Activated T-helper 1 cell treated with anti-CD3 and anti-CD28 coated beads, Interleukin-2, amount 50 U/mL, for 16 hours (primary cell): ENCODE data around the gene TOR4A.
"Not testable (repeated sequence)": the region's sequence is repeated elsewhere in the genome, so short reads cannot be mapped to it uniquely, and the experiment has no call there.

ENCODE experiments used
- DNase-seq, 2 donors: peaks; one replicate each; pipeline ENCODE4 v3.0.0-alpha.2; 2020; ENCODE audit warnings: low read depth in 1 of 2, low spot score in 1 of 2

Gene TOR4A

DNA sequence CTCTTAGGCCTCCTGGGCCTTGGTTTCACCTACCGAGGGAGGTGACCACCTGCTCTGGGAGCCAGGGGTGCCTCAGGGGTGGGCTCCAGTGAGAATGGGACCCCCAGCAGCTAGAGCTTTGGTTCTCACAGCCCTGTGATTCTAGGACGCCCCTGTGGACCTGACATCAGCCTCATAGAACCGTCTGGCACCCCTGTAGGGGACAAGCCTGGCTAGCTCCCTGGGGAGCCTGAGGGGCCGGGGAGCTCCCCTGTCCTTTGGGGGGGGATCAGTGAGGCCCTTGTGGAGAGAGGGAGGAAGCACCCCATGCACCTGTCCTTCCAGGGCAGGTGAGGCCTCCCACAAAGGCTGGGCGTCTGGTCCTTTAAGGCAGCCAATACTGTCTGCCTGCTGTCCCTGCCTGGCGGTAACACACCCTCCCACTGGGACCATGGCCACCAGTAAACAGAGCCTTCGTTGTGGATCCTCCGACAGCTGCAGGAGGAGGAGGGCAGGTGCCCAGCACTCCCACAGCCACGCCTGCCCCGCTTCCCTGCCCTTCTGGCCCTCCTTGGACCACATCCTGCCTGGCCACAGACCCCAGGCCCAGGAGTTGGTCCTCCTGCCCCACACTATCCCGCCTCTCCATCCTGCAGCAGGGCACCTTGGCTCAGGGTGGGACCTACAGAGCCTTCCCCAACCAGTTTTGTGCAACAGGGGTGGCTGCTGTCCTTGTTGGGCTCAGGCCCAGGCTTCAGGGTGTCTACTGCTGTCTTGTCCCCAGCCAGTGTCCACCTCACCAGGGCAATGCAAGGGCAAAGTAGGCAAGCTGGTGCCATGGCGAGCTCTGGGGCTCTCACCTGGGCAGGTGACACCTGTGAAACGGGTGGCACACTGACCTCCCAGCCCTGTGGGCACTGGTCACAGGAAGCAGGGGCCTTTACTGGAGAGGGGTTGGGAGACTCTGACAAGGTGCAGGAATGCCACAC, 39.5 kb upstream of the TOR4A start:
- DNase-seq: no peak

DNA sequence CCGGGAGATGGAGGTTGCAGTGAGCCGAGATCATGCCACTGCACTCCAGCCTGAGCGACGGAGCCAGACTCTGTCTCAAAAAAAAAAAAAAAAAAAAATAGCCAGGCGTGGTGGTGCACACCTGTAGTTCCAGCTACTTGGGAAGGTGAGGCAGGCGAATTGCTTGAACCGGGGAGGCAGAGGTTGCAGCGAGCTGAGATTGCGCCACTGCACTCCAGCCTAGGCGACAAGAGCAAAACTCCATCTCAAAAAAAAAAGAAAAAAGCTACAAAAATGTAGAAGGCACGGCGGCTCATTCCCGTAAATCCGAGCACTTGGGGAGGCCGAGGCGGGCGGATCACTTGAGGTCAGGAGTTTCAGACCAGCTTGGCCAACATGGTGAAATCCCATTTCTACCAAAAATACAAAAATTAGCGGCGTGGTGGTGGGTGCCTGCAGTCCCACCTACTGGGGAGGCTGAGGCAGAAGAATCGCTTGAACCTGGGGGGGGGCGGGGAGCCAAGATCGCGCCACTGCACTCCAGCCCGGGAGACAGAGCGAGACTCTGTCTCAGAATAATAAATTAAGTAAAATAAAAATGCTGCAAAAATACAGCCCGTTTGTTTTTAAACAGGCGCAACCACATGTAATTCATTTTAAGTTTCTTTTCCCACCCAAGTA, 37.9 kb upstream of the TOR4A start:
- not testable (repeated sequence) for DNase-seq

DNA sequence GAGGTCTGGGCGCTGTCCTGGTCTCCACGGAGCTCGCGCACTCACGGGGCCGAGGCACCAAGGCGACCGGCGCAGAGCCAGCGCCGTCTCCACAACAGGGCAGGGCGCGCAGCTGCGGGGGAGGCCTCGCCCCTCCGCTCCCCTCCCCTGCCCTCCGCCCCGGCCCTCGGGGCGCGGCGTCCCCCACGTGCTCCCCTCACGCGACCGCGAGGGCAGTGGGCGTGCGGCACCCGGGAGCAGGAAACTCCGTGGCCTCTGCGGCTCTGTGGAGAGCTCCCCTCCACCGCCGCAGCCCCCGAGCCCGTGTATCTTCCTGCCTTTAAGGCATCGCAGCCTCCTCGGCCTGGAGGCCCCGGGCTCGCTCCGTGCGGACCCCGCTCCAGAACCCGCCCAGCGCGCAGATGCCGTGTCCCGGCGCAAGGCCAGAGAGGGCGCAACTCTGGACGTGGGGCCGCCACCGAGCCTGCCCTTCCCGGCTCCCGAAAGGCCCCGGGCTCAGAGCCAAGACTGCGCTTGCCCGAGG, 37.1 kb upstream of the TOR4A start:
- DNase-seq: peak in 1 of 2 donors; percentile 62

DNA sequence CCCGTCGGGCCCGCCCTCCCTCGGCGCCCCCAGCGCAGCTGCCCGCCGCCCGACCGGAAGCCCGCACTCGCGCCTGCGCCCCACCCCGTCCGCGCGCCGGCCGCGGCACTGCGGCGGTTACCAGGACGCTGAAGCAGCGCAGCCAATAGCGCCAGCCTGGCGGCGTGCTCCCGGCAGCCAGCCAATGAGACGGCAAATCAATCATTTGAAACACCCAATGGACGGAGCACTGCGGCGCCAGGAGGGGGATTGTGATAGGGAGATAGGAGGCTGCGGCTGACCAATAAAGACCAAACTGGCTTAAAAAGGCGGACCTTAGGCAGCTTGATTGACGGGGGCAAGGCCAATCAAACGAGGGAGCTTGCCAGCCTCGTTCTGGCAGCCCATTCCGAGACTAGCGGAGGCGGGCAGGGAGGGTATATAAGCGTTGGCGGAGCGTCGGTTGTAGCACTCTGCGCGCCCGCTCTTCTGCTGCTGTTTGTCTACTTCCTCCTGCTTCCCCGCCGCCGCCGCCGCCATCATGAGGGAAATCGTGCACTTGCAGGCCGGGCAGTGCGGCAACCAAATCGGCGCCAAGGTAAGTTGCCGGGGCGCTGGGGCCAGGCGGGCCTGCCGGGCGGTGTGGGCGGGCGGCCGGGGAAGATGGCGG, 36.6 kb upstream of the TOR4A start, which contains the start of gene TUBB4B:
Gene TUBB4B, plus strand, starts transcription at position 447 of the 649 bp plus-strand sequence. Its CDS starts 74 bp downstream, at position 521.
- peak; percentile 90 to 96 for DNase-seq

DNA sequence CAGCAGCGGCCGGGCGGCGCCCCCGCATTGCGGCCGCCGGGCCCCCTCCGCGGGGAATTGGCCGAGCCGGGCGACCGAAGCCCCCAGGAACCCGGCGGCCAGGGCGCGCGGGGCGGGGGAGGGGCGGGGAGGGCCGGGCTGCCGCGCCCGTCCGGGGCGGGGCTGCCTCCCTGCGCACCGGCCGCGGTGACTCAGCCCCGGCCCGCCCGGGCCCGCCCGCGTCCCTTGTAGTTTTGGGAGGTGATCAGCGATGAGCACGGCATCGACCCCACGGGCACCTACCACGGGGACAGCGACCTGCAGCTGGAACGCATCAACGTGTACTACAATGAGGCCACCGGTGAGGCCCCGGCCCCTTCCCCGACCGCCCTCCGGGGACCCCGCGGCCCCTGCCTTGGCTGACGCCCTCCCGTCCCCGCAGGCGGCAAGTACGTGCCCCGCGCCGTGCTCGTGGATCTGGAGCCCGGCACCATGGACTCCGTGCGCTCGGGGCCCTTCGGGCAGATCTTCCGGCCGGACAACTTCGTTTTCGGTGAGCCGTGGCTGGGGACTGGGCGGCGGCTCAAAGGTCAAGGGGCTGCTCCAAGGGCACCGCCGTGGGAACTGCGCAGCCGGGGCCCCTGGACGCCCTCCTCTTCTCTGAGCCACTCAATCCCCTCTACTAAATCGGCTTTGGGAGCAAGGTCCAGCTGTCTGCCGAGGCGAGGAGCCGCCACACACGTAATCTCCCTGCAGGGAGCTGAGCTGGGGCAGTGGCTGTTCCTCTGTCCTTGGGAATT, 35.8 kb upstream of the TOR4A start:
- DNase-seq: peak; percentile 55 to 64

DNA sequence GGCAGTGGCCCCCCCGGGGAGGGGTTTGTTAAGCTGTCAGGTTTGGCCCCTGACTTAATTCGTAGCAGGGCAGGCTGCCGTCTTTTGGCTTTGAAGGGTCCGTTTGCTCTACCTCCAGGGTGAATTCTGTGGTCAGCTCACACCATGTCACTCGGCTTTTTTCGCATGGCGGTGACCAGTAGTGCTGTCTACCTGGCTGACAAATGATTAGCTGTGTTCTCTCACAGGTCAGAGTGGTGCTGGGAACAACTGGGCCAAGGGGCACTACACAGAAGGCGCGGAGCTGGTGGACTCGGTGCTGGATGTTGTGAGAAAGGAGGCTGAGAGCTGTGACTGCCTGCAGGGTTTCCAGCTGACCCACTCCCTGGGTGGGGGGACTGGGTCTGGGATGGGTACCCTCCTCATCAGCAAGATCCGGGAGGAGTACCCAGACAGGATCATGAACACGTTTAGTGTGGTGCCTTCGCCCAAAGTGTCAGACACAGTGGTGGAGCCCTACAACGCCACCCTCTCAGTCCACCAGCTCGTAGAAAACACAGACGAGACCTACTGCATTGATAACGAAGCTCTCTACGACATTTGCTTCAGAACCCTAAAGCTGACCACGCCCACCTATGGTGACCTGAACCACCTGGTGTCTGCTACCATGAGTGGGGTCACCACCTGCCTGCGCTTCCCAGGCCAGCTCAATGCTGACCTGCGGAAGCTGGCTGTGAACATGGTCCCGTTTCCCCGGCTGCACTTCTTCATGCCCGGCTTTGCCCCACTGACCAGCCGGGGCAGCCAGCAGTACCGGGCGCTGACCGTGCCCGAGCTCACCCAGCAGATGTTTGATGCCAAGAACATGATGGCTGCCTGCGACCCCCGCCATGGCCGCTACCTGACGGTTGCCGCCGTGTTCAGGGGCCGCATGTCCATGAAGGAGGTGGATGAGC, 35.0 kb upstream of the TOR4A start:
- no peak for DNase-seq

DNA sequence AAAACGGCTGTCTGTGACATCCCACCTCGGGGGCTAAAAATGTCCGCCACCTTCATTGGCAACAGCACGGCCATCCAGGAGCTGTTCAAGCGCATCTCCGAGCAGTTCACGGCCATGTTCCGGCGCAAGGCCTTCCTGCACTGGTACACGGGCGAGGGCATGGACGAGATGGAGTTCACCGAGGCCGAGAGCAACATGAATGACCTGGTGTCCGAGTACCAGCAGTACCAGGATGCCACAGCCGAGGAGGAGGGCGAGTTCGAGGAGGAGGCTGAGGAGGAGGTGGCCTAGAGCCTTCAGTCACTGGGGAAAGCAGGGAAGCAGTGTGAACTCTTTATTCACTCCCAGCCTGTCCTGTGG, 34.3 kb upstream of the TOR4A start:
- not testable (repeated sequence) for DNase-seq

DNA sequence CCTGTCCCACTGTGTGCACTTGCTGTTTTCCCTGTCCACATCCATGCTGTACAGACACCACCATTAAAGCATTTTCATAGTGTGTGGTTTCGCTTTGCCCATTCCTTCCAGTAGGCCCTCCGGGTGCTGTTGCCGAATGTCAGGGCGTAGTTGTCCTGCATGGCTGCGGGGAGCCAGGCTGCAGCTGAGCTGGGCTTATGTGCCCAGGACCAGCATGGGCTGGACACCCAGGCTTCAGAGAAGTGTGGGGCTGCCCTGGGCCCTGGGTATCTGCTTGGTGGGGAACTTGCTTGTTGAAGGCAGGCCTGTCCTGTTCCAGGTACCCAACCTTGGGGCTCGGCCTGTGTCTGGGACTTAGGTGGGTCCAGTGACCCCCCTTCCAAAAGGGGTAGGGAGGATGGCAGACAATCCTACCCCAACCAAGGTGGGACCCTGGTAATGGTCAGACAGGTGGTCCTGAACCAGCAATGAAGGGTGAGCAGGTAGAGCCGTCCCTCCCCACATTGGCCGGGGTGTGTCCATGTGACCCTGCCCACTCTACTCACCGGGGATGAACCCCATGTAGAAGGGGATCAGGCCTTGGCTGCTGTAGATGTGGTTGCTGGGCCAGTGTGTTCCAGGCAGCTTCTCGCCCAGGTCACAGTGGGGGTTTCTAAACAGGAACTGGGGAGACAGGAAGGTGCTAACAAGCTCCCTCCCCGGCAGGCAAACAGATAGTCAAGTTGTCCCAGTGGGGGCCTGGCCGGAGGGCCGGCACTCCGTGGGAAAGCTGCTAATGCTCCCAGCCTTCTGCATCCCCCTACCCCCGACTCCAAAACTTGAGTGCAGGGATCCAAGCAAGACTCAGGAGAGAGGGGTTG, 33.7 kb upstream of the TOR4A start:
- DNase-seq: no peak

DNA sequence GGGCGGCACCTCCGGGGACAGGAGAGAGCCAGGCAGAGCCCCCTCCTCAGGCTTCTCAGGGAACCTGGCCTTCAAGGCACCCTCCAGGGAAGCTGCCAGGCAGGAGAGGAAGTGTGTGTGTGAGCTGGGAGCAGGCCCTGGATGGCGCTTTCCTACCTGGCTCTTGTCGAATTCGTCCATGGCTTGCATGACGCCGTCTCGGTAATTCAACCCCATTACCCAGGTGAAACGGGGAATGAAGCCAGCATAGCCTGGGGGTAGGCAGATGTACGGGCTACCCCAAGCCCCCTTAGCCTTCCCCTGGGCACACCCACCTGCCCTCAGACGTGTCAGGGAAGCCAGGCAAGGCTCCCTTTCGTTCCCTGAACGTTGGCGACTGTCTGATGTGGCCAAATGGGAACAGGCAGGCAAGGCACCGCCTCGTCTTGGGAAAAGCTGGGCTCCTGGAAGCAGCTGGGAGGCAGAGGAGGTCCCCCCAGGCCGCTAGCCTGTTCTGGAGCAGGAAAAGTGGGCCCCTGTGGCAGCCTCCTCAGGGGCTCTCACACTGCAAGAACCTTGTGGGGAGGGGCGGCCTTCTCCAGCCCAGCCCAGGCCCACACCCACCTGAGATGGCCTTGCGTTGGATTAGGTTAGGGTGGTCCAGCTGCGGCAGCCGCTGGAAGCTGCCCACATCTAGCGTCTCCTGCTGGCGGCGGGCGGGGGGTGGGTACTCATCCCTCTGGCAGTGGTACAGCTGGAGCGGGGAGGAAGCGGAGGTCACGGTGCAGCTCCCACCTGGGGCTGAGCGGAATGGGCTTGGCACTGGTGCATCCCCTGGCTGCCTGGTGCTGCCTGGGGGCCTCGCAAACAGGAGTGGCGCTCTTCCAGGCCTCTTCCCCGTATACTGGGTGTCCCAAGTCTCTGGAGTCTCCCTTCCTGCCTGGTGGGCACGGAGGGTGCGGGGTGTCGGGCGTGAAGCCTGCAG, 32.8 kb upstream of the TOR4A start:
- DNase-seq: no peak

DNA sequence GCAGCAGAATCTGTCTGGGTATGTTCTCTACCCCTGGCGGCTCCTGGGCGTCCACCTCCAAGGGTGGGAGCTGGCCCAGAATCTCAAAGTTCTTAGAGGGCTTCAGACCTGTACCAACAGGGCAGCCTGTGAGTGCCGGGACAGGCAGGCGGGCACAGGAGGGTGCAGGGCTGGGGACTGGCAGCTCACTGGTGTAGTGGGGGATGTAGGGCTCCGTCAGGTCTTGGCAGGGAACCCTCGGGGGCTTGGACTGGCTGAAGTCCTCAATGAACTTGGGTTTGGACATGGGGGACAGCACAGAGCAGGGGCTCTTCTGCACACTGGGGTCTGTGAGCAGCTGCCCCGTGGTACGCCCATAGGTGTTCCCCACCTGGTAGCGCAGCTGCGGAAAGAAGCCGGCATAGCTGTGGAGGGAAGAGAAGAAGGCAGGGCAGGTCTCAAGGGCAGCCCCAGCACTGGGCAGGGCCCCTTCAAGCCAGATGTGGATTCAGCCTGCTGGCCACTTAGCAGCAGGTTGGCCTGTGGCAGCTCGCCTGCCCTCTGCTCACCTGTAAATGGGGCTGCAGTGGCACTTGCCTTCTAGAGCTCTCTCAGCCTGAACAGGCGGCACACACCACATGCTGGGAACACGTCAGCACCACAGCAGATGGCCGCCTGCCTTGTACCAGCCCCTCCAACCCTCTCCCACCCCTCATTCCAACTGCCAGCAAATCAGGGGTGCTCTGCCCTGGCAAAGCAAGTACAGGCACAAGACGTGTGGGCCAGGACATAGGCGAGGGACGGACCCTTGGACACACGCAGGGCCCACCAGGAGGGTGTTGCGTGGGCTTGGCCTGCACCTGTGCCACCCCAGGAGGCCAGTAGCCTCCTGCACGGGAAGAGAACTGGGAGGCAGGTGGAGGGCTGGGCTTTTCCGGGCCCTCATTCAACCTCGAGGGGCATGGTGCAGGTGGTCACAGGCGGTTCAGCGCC, 31.8 kb upstream of the TOR4A start:
- DNase-seq: no peak

DNA sequence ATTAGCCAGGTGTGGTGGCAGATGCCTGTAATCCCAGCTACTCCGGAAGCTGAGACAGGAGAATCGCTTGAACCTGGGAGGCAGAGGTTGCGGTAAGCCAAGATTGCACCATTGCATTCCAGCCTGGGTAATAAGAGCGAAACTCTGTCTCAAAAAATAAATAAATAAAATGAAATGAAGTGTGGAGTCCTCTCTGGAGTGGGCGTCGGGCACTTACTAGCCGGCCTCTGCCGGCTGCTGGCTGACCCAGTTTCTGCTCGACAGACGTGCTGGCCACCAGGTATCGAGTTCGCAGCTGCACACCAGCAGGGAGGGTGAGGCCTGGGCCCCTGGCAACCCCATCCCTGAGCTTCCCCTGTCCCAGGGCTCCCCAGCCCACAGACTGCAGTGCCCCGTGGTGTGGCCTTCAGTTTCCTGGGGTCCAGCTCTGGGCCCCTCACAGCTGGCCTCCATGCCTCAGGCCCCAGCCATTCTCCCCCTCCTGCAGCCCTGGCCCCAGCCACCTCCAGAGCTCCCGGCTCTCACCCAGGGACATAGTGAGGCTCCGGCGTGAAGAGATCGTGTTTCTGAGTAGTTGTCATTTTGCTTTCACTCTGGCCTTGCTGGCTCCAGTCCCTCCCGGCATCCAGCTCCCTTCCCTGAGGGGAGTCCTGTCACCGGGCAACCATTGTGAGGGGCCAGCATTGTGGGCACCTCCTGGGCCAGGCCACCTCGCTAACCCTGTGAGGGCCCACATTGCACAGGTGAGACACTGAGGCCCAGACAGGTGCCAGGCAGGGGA, 30.2 kb upstream of the TOR4A start:
- DNase-seq: no peak

DNA sequence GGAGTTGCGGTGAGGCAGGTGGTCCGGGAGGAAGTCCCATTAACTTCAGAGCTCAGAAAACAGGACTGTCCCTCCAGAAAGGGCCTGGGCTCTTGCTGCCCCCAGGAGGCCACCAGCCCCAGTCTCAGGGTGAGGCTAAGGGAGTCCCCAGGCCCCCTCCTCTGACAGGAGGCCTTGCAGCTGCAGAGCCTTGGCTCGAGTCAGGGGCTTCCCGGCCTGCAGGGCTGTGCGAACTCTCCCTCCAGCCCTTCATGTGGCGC, 29.7 kb upstream of the TOR4A start:
- DNase-seq: no peak

DNA sequence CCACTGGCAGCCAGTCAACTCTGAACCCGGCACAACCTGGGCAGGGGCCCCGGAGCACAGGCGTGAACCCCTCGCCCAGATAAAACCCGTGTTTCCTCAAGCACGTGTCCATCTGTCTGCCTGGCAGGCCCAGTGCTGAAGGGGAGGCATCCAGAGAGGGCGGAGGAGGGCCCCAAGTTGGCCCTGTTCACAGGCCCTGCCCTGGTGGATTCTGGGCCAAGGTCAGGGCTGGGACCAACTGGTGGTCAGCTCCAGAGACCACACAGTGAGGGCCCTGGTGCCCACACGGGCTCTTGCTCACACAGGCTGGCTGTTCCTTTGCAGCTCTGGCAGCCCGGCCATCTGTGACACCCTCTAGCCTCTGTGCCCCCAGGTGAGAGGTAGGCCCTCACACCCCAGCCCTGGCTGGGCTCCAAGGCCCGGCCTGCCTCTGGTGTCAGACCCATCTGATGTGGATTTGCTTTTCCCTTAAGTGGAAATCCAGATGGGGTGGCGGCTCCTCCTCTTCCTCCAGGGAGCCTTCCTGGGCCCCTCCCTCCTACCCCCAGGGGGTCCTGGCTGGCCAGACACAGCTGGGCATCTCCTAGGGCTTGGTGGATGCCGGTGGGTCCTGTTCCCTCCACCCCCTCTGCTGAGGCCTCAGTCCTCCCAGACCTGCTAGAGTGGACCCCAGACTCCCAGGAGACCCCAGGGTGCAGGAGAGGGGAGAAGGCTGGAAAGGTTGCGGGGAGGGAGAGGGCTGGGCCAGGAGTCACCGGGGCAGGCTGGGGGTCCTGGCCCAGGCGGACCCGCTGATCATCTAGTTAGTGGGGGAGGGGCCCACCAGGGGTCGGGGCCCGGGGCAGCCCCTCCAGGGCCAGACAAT, 27.0 kb upstream of the TOR4A start:
- no peak for DNase-seq

DNA sequence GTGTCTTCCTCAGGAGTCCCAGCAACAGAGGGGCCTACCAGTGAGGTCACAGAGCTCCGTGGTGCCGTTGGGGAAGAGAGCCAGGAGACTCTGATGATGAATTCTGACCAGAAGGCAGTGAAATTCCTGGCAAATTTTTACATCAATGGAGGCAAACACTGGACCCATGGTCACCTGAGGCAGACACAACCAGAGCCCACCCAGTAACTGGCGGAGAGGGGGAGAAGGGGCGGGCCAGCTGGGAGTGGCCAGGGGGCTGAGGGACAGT, 26.4 kb upstream of the TOR4A start, which contains the start of gene STPG3:
Gene STPG3, plus strand, starts transcription at position 93 of the 268 bp plus-strand sequence. Its CDS starts 1 bp downstream, at position 94.
- DNase-seq: no peak
